Measurements from ENCODE around the gene CXCL17.

Gene CXCL17

DNA sequence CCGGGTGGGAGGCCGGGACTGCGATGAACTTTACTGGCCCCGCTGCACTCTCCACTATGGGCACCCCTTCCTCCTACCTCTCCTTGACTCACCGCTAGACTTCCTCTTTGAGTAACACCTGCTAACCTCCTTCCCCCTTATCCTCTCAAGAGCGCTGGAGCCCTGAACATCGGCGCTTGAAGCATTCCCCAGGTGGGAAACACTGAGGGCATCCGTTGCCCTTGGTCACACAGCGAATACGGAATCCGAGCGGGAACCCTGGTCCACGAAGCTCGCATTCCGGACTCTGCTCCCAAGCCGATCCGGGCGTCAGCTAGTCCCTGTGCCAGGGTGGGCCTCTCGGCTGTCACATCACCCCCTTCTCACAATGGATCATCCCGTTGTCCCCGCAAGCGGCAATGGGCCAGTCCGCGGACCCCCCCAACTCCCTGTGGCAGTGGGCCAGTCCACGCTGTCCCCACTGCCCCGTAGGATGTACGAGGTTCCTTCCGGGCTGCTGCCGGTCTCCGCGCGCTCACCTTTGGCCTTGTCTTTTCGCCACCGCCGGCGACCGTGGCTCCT is 19.8 kb downstream of the CXCL17 start:
- DNase-seq: peak in 1 of 2 experiments; percentile 51

- DNase-seq: no peak
These were observed 20.4 kb downstream of the CXCL17 start for GRCh38 chr19:42422092-42422900.

DNA sequence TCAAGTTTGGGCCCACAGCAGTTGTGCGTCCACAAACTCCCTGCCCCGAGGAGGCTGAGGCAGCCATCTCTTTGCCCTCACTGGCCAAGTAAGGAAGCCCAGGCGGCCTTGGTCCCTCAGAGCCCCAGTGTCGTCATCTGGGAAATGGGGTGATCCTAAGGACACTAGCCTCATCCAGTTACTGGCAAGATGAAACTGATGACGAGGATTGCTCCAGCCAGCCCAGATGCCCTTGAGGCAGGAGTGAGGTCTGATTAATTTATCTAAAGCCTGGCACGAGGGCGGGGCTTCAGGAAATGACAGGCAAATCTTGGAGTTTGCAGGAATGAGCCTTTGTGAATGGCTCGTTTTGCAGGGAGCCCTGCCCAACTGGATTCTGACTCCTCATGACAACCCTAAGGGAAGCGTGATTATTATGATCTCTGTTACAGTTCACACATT is 21.1 kb downstream of the CXCL17 start:
- DNase-seq: no peak

DNA sequence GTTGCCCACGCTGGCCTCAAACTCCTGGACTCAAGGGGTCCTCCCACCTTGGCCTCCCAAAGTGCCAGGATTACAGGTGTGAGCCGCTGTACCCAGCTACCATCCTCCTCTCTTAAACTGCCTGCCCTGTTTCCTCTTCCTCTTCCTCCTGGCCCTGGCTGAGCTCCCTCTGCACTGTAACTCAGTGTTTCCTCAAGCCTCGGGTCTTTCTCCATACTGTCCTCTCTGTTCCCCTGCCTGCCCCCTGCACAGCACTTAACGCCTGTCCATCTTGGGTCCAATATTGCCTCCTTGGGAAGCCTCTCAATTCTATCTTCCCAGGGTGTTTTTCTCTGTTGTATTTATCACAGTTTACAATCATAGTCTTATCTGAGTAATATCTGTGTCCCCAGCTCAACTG is 21.6 kb downstream of the CXCL17 start:
- DNase-seq: no peak

GRCh38 chr19:42420055-42420544 is 22.6 kb downstream of the CXCL17 start:
- peak in 1 of 2 experiments; percentile 27 for DNase-seq

GRCh38 chr19:42419309-42419708 is 23.4 kb downstream of the CXCL17 start:
- DNase-seq: no peak

DNA sequence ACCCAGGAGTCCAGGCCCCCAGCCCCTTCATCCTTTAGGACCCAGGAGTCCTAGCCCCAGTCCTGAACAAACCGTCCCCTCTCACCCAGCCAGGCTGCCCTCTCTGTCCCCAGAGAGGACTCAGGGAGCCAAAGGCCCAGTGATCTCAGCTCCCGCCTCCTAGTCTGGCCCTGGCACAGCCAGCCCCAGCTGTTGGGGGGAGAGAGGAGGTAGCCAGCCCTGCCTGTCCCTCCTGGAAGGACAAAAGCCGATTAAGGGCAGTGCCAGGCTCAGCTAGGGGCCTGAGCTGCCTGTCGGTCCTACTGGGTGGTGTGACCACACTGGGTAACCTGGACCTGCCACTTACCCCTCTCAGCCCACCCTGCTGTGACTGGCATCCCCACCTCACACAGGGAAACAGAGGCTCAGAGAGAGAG is 30.1 kb downstream of the CXCL17 start:
- no peak for DNase-seq

DNA sequence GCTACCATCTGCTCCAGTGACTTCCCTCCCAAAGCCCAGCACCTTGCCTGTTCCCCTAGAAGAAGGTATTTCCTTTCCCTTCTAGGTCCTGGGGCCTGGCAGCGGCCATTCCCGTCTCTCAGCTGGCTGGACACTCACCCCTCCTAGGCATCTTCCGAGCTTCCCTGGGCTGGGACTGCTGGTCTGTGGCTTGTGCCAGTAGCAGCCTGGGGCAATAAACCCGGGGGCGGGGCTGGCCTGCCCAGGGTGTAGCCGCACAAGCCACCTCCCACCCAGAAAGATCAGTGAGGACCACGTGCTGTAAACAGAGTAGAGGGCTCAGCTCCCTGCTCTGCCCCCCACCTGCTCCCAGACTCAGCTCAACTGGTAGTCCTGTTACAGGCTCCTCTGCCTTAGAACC is 30.5 kb downstream of the CXCL17 start:
- DNase-seq: no peak

DNA sequence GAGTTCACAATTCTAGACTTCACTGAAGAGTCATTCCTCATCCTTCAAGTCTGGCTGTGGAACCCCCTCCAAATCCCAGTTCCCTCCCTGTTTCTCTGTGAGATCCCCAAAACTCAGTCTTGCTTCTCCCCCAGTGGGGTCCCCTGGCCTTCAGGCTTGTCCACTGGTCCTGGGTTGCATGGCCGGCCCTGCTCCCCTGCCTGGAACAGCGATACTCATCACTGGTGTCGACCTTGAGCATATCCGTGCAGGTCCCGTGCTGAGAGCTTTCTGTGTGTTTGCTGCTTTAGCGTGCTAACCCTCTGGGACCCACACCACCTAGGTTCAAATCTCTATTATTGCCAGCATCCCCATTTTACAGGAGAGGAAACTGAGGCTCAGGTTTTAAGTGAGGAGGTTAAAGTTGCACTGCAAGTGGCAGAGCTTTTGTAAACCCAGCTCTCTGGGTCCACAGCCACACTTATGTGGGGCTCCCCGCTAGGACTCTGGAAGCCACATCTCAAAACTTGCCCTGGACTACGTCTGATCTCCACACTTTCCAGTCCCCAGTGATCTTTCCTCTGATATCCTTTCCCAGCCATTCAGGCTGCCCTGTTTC is 31.1 kb downstream of the CXCL17 start:
- DNase-seq: no peak

DNA sequence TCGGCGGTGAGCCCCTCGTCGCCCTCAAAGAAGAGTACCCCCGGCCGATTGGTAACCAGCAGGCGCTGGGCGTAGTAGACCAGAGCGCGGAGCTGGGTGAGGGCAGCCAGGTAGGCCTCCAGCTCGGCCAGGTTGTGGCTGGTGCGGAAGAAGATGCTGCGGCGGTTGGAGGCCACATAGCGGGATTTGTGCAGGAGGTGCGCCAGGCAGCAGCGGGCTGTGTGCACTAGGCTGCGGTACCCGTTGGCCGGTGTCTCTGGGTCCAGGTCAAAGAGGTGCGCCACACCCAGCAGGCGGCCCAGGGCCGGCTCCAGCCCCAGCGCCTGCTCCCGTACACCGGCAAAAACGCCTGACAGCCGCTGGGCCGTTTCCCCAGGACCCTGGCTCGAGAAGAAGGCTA is 32.4 kb downstream of the CXCL17 start:
- no peak for DNase-seq

DNA sequence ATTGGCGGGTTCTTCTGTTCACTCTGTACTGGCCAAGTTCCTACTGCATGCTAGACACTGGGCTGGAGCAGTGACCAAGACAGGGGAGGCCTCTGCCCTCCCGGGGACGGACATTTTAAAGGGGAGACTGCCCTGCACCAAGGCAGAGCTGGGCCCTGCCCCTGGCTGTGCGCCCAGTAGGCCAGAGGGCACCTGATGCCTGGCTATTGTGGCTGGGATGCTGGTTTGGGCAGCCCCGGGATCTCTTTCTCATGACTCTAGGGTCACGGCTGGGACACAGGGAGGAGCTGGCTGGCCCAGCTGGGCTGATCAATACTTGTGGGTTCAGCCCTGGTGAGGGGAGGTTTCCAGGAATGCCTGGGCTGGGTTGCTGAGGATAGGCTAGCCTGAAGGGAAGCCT is 33.3 kb downstream of the CXCL17 start:
- DNase-seq: no peak

- DNase-seq: no peak
These were observed 35.0 kb downstream of the CXCL17 start for GRCh38 chr19:42407816-42408175.

- DNase-seq: no peak
These were observed 35.5 kb downstream of the CXCL17 start for GRCh38 chr19:42407085-42407815.

GRCh38 chr19:42406111-42406510 is 36.6 kb downstream of the CXCL17 start:
- DNase-seq: no peak

DNA sequence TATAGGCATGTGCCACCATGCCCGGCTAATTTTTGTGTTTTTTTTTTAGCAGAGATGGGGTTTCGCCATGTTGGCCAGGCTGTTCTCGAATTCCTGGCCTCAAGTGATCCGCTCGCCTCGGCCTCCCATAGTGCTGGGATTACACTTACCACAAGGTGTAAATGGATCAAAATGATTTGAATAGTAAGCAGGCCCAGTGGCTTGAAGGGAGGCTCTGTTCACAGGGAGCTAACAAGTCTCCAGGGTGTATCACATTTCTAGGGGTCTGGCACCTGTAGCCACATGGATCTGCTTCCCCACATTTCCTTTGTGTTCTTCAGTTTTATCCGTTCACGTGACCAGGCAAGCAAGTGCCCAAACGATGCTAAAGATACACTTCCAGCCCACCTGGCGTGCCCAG is 39.2 kb downstream of the CXCL17 start:
- DNase-seq: no peak

GRCh38 chr19:42402376-42403116 is 40.2 kb downstream of the CXCL17 start:
- no peak for DNase-seq

DNA sequence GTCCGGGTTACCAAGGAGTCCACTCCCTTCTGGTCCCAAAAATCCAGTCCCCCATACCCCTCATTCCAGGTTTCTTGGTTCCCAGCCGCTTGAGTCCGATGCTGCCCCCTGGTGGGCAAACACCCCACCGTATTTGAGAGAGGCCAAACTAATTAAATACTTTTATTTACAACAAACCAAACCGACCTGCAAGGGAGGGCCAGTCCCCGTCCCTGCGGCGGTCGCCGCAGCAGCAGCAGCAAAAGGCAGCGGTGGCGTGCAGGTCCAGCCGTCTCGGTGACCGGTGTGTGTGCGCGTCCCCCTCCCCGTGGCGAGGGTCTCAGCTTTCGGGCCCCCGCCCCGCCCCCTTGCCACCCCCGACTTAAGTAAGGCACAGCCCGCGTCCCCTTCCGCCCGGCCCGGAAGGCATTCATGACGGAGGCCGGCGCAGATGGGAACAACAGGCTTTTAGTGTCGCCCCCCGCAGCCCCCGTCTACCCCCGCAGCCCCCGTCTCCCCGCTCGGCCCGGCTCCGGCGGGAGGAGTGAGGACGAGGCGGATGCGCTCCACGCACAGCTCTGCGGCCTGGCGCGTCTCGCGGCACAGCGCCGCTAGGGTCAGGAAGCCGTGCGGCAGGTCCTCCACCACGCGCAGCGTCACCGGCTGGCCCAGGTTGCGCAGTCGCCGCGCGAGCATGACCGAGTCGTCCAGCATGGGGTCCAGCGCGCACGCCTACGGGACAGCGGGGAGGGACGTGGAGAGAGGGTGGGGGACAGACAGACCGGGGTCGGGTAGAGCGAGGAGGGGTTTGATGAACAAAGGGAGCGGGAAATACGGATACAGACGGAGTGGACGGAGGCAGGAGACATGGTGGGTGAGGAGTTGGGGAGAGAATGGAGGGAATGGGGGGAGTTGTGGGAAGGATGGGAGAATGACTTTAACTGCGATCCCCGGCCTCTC is 41.1 kb downstream of the CXCL17 start:
- DNase-seq: peak; percentile 80 to 88

- DNase-seq: no peak
These were observed 42.3 kb downstream of the CXCL17 start for GRCh38 chr19:42400404-42400803.

DNA sequence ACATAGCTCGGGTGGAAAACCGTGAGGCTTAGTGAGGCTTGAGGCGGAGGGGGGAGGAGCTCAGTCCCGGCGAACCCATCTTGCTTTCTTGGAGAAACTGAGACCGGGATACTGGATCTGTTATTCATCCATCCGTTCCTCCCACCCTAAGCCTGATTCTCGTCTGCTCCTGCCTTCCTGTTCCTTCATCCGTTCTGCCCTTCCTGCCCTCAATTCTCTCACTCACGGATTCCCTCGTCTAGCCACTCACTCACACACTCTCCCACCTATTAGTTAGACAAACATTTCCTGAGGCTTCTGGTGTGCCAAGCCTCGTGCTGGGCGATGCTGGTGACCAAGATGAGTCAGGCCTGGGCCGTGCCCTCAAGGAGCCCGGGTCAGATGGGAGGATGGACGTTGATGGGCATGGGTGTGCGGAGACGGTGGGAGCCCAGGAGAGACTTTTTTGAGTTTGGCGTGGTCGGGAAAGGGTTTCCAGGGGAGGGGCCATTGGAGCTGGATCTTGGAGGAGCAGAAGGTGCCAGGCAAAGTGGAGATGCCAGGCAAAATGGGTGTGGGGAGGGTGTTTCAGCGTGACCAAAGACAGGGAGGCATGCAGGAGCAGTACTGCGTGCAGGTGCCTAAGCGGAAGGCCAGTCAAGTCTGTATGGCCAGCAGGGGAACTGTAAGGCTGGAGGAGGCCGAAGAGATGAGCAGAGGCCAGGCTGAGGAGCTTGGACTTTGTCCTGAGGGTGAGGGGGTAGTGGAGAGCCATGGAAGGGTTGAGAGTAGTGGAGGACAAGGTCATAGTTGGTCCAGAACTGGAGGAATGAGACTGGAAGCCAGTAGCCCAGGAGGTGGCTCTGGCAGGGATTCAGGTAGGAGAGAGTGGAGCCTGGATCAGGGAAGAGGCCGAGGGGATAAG is 45.2 kb downstream of the CXCL17 start:
- no peak for DNase-seq

Data from NCI-H1930 (cell line).